NAMALWA (cell line): ENCODE results near the gene TNRC18.
"Not testable (repeated sequence)": the region's sequence is repeated elsewhere in the genome, so short reads cannot be mapped to it uniquely, and the experiment has no call there.

ENCODE experiments used
- DNase-seq: peaks from one replicate; pipeline ENCODE4 v3.0.0-alpha.2; 2015; ENCODE audit warnings: low spot score

Gene TNRC18

GRCh38 chr7:5315761-5316160 is 107.9 kb downstream of the TNRC18 start:
- no peak for DNase-seq

GRCh38 chr7:5314864-5315263 is 108.8 kb downstream of the TNRC18 start:
- DNase-seq: no peak

GRCh38 chr7:5313076-5313885 is 110.4 kb downstream of the TNRC18 start:
- DNase-seq: not testable (repeated sequence)

GRCh38 chr7:5312276-5313070 is 111.2 kb downstream of the TNRC18 start:
- DNase-seq: not testable (repeated sequence)

- no peak for DNase-seq
These were observed 112.7 kb downstream of the TNRC18 start for GRCh38 chr7:5310822-5311405.

GRCh38 chr7:5309146-5309545 is 114.5 kb downstream of the TNRC18 start:
- no peak for DNase-seq

GRCh38 chr7:5307221-5308142 is 116.2 kb downstream of the TNRC18 start:
- DNase-seq: not testable (repeated sequence)

- DNase-seq: not testable (repeated sequence)
These were observed 118.6 kb downstream of the TNRC18 start for GRCh38 chr7:5305050-5305449.

GRCh38 chr7:5303591-5304505 is 119.8 kb downstream of the TNRC18 start:
- DNase-seq: no peak

GRCh38 chr7:5303061-5303460 is 120.6 kb downstream of the TNRC18 start:
- no peak for DNase-seq

GRCh38 chr7:5302577-5302976 is 121.1 kb downstream of the TNRC18 start:
- DNase-seq: no peak

GRCh38 chr7:5300366-5300765 is 123.3 kb downstream of the TNRC18 start:
- no peak for DNase-seq

- no peak for DNase-seq
These were observed 126.9 kb downstream of the TNRC18 start for GRCh38 chr7:5296611-5297226.

GRCh38 chr7:5296015-5296610 is 127.5 kb downstream of the TNRC18 start:
- DNase-seq: no peak

- DNase-seq: no peak
These were observed 128.3 kb downstream of the TNRC18 start for GRCh38 chr7:5295039-5296014.

- no peak for DNase-seq
These were observed 129.3 kb downstream of the TNRC18 start for GRCh38 chr7:5294169-5294987.

- DNase-seq: not testable (repeated sequence)
These were observed 131.8 kb downstream of the TNRC18 start for GRCh38 chr7:5291711-5292335.
